Measurements from ENCODE around the gene MIA.
"Not testable (repeated sequence)": the region's sequence is repeated elsewhere in the genome, so short reads cannot be mapped to it uniquely, and the experiment has no call there.

MIA gene

DNA sequence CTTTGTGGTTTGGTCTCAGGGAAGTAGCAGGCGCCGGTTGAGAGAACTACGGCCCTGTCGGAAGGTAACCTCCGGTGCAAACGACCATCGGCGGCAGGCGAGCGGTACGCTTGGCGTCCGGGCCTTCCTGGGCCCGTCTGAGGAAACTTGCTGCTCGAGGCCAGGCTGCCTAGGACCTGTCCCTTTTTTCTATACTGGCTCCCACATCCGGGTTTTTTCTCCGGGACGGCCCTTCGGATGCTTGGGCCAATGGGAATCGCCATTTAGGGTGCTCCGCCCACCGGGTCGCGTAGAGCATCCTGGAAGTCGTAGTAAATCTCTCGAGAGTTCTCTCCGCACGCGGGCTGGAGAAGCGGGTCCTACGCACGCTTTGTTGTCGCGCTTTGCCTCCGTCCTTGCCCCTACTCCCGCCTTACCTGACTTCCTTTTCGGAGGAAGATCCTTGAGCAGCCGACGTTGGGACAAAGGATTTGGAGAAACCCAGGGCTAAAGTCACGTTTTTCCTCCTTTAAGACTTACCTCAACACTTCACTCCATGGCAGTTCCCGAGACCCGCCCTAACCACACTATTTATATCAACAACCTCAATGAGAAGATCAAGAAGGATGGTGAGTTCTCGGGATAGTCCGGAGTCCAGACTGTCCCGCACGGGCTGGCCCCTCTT lies 24.3 kb upstream of the MIA start, which contains the start of gene SNRPA:
SNRPA (plus strand) TSS at position 330 of the 664 bp plus-strand sequence; CDS start at position 536, 206 bp downstream.
- peak; percentile 98 for DNase-seq

DNA sequence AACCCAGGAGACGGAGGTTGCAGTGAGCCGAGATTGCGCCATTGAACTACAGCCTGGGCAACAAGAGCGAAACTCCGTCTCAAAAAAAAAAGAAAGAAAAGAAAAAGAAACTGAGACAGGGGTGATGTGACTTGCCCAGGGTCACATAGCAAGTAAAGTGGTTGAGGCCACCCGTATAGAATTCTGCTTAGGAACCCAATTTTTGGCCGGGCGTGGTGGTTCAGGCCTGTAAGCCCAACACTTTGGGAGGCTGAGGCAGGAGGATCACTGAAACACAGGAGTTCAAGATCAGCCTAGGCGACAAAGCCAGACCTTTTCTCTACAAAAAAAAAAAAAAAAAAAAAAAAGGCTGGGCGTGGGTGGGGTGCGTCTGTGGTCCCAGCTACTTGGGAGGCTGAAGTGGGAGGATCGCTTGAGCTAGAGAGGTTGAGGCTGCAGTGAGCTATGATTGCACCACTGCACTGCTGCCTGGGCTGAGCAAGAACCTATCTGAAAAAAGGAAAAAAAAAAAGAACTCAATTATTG lies 23.0 kb upstream of the MIA start:
- peak in 1 of 2 donors; percentile 28 for DNase-seq

- peak; percentile 80 to 89 for DNase-seq
These were observed 20.6 kb upstream of the MIA start for GRCh38 chr19:40754611-40755247.

GRCh38 chr19:40755248-40755624 lies 20.1 kb upstream of the MIA start:
- DNase-seq = no peak

GRCh38 chr19:40755791-40756190 lies 19.5 kb upstream of the MIA start:
- DNase-seq = no peak

GRCh38 chr19:40756502-40757110 lies 18.7 kb upstream of the MIA start:
- no peak for DNase-seq

GRCh38 chr19:40758491-40758890 lies 16.8 kb upstream of the MIA start:
- DNase-seq = no peak

- DNase-seq = no peak
These were observed 16.0 kb upstream of the MIA start for GRCh38 chr19:40759352-40759751.

DNA sequence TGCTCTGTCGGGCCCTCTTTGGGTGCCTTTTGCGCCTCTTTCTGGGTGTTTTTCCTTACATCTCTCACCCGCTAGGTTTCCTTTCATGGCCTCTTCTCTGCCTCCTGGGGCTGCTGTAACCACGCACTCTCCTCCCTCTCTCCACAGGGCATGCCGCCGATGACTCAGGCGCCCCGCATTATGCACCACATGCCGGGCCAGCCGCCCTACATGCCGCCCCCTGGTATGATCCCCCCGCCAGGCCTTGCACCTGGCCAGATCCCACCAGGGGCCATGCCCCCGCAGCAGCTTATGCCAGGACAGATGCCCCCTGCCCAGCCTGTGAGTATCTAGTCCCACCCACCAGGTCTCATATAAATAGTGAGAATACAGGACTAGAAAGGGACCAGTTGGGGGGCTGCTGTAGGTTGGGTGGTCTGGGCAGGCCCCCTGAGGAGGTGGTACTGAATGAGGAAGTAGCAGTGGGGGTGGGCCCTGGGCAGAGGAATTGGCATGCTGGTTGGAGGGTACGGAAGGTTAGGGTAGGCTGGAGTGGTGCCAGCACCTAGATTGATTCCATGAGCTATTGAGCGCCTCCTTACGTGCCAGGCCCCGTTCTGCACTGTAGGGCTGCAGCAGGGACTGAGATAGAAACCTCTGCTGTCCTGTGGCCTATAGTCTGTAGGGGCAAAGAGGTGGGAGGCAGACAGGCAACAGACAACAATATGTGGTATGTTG lies 12.4 kb upstream of the MIA start:
- no peak for DNase-seq

GRCh38 chr19:40763526-40763925 lies 11.8 kb upstream of the MIA start:
- DNase-seq = no peak

GRCh38 chr19:40763963-40764362 lies 11.4 kb upstream of the MIA start:
- DNase-seq = no peak

DNA sequence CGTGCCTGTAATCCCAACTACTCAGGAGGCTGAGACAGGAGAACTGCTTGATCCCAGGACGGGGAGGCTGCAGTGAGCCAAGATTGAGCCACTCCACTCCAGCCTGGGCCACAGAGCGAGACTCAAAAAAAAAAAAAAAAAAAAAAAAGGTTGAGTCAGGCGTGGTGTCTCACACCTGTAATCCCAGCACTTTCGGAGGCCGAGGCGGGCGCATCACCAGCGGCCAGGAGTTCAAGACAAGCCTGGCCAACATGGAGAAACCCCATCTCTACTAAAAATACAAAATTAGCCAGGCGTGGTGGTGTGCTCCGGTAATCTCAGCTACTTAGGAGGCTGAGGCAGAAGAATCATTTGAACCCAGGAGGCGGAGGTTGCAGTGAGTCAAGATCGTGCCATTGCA lies 8.9 kb upstream of the MIA start:
- not testable (repeated sequence) for DNase-seq

DNA sequence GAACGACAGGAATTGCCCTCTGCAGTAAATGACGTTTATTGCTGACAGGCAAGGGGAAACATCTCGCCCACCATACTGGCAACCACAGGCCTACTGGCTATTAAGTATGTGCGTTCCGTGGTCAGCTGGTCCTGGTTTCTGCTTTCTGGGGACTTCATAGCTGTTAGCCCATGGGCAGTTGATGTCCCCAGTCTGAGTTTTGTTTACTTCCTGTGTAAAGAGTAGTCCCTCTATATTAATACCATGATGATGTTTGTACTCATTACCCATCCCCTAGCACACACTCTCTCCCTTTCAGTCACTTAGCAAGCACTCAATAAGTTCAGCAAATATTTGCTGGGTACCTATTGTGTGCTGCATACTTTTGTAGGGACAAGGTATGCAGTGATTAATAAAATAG lies 6.5 kb upstream of the MIA start:
- no peak for DNase-seq

DNA sequence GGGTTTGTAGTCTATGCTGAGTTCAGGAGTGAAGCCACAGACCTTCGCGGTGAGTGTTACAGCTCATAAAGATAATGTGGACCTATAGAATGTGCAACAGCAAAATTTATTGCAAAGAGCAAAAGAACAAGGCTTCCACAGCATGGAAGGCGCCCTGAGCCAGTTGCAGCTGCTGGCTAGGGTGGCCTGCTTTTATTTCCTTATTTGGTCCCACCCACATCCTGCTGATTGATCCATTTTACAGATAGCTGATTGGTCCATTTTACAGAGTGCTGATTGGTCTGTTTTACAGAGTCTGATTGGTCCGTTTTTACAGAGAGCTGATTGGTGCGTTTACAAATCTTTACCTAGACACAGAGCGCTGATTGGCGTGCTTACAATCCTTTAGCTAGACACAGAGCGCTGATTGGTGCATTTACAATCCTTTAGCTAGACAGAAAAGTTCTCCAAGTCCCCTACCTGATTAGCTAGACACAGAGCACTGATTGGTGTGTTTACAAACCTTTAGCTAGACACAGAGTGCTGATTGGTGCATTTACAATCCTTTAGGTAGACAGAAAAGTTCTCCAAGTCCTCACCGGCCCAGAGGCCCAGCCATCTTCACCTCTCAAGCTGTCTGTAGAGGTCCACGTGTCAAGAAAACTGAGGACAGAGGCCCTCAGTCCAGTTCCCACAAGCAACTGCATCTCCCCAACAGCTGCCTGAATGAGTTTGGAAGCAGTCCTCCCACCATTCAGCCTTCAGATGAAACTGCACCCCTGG lies 4.0 kb upstream of the MIA start:
- not testable (repeated sequence) for DNase-seq

DNA sequence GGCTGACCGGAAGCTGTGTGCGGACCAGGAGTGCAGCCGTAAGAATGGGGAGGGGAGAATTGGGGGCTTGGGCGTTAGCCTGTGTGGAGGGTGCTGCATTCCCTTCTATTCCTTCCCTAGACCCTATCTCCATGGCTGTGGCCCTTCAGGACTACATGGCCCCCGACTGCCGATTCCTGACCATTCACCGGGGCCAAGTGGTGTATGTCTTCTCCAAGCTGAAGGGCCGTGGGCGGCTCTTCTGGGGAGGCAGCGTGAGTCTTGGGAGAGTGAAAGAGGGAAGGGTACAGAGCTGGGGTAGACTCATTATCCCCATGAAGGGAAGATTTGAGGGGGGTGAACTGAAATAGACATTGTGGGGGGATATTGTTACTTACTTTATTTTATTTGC lies 306 bp downstream of the MIA start:
- no peak for DNase-seq

DNA sequence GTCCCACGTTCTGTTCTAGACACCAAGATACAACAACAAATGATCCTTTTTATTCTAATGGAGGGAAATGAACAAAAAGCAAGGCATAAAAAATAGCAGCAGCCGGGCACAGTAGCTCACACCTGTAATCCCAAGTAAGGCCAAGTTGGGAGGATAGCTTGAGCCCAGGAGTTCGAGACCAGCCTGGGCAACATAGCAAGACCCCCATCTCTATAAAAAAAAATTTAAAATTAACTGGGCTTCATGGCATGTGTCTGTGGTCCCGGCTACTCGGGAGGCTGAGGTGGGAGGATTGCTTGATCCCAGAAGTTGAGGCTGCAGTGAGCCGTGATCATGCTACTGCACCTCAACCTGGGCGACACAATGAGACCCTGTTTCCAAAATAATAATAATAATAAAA lies 1.0 kb downstream of the MIA start:
- DNase-seq = no peak

- DNase-seq = peak; percentile 97 to 98
These were observed 1.8 kb downstream of the MIA start for GRCh38 chr19:40776932-40777644.

- DNase-seq = no peak
These were observed 2.3 kb downstream of the MIA start for GRCh38 chr19:40777645-40777936.

- peak; percentile 100 for DNase-seq
These were observed 2.8 kb downstream of the MIA start, which contains the start of gene RAB4B for GRCh38 chr19:40777937-40778705. Gene RAB4B (plus strand): TSS chr19:40778247. CDS start chr19:40778376, 129 bp downstream.

GRCh38 chr19:40778706-40779284 lies 3.5 kb downstream of the MIA start:
- DNase-seq = peak; percentile 47 to 68

GRCh38 chr19:40780582-40780981 lies 5.3 kb downstream of the MIA start:
- no peak for DNase-seq

Data from inflammatory macrophage treated with lipopolysaccharide for 1 hour (primary cell).